Effector memory CD8-positive, alpha-beta T cell (primary cell): ENCODE results near the gene KCTD3.

ENCODE experiments used
- ATAC-seq: fragments of 150-1000 bp; cut with Tn5 transposase; replicated peaks from 2 replicates; pipeline ENCODE4 v1.10.0; 2021; ENCODE audit warnings: mild to moderate bottlenecking, moderate library complexity
- DNase-seq, 3 experiments: peaks; one replicate each; pipeline ENCODE4 v3.0.0; 2021
- H3K27ac Mint-ChIP-seq, 2 donors: one replicate each; pipeline ENCODE4 v1.8.0; 2022; ENCODE audit warnings: mild to moderate bottlenecking in 2 of 2, mixed read lengths in 2 of 2, moderate library complexity in 2 of 2
- H3K27me3 Mint-ChIP-seq, 2 donors: one replicate each; pipeline ENCODE4 v1.8.0; 2022; ENCODE audit warnings: mixed read lengths in 2 of 2
- H3K36me3 Mint-ChIP-seq: one replicate; pipeline ENCODE4 v1.8.0; 2022; ENCODE audit warnings: mild to moderate bottlenecking, moderate library complexity, mixed read lengths; ENCODE audit not compliant: insufficient read depth
- H3K4me1 Mint-ChIP-seq, 2 donors: one replicate each; pipeline ENCODE4 v1.8.0; 2022; ENCODE audit warnings: low read depth in 2 of 2, mixed read lengths in 2 of 2
- H3K4me3 Mint-ChIP-seq, 2 donors: one replicate each; pipeline ENCODE4 v1.8.0; 2022; ENCODE audit warnings: mild to moderate bottlenecking in 2 of 2, mixed read lengths in 2 of 2, moderate library complexity in 2 of 2
- H3K9me3 Mint-ChIP-seq, 2 donors: one replicate each; pipeline ENCODE4 v1.8.0; 2022; ENCODE audit warnings: mixed read lengths in 2 of 2

The KCTD3 gene

DNA sequence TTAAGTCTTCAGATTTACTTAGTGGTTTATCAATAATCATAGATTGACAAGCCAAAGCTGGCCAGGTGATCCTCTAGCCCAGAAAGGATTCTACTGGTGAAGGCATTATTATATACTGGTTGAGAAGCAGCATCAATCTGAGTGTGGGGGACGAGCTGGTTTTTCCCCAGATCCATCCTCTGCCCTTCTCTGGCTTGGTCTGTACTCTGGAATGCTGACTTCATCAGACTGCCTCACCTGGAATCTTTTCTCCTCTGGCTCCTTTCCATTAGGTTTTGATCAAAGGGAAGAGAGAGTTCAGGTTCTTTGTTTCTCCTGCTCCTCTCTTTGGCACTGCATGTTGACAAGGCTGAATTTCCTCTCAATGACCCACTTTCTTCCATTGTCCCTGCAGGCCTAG lies 93.9 kb downstream of the KCTD3 start:
- Mint-ChIP-seq H3K4me1 (no peaks in the 10 kb centered on the region), H3K27ac (no peak overlapping the region), H3K4me3 (no peak overlapping the region), H3K9me3 (peaks cover 9 to 24% of the 10 kb centered on the region in 2 donors), H3K36me3 (no peaks in the 10 kb centered on the region), H3K27me3 (no peaks in the 10 kb centered on the region)
- ATAC-seq (no peak), DNase-seq (no peak)

DNA sequence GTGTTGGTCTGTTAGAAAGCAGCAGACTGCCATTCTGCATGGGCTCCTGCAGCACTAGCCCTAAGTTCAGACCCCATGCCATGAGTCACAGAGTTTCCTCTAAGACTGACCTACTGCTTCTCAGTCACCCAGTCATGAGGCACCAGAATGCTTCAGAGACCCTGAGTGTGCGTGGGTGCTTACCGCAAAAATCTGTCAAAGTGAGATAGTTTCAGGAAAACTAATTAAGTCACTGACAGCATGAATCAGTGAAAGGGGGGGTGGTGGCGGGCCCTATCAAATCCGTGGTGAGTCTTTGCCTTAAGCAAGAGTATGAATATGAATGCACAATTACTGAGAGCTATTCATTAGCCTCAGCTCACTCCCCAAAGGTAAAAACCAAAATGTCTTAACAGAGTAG lies 98.1 kb downstream of the KCTD3 start:
- DNase-seq, result no peak
- Mint-ChIP-seq H3K27ac (no peak overlapping the region), H3K27me3 (no peaks in the 10 kb centered on the region), H3K36me3 (no peaks in the 10 kb centered on the region), H3K4me1 (no peaks in the 10 kb centered on the region), H3K9me3 (peaks cover 5 to 24% of the 10 kb centered on the region in 2 donors), H3K4me3 (no peak overlapping the region)
- ATAC-seq, result no peak

- H3K36me3 Mint-ChIP-seq, result no peaks in the 10 kb centered on the region
- H3K4me3 Mint-ChIP-seq, result no peak overlapping the region
- no peaks in the 10 kb centered on the region for H3K27me3 Mint-ChIP-seq
- no peaks in the 10 kb centered on the region for H3K4me1 Mint-ChIP-seq
- ATAC-seq (no peak), DNase-seq (no peak)
- H3K9me3 Mint-ChIP-seq, result peaks cover 1 to 7% of the 10 kb centered on the region in 2 donors
- H3K27ac Mint-ChIP-seq, result no peak overlapping the region
Observed at GRCh38 chr1:215667761-215668160, 100.7 kb downstream of the KCTD3 start.

DNA sequence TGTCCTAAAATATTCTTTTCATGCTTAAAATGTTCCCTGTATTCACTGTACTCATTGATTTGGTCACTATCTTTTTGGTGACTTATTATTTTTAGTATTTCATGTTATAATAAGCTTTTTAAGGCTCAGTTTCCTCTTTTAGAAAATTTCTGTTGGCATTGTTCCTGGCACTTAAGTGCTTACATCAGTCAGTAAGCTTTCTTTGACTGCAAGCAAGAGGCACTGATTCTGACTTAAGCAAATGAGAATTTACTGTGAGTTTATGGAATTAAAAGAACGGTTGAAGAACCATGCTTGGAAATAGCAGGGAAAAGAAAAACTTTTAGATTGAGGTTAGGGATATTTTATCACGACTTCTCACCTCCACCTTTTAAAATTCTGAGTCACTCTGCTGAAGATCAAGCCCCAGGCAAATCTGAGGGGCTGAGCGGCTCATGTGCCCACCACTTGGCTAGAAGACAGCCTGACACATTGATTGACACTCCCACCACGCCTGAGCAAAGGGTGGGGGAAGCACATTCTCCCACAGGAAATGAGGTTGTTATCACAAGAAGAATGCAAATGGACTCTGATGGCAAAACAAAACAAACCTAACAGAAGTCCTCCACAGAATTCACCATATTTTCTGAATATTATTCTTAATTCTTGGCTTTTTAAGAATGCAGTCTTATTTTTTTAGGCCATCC lies 102.8 kb downstream of the KCTD3 start:
- DNase-seq, result no peak

More for the DNA sequence above, 102.8 kb downstream of the KCTD3 start:
- ATAC-seq, result no peak
- no peak overlapping the region for H3K4me3 Mint-ChIP-seq
- H3K27me3 Mint-ChIP-seq, result no peaks in the 10 kb centered on the region
- no peaks in the 10 kb centered on the region for H3K36me3 Mint-ChIP-seq
- H3K27ac Mint-ChIP-seq, result no peak overlapping the region
- no peaks in the 10 kb centered on the region for H3K4me1 Mint-ChIP-seq
- no peaks in the 10 kb centered on the region for H3K9me3 Mint-ChIP-seq
